Mesendoderm (in vitro differentiated cells): ENCODE results near the gene CXCL13.
"Not testable (repeated sequence)": the region's sequence is repeated elsewhere in the genome, so short reads cannot be mapped to it uniquely, and the experiment has no call there.

ENCODE experiments used
- DNase-seq: peaks from one replicate; pipeline ENCODE4 v3.0.0; 2013
- H2AK5ac ChIP-seq: 2 replicates; pipeline ENCODE4 v1.6.1; 2013; ENCODE audit warnings: low read length, inconsistent platforms
- H2BK120ac ChIP-seq: 2 replicates; pipeline ENCODE4 v1.6.1; 2013; ENCODE audit warnings: low read depth, mild to moderate bottlenecking, low read length, moderate library complexity, mixed read lengths
- H2BK15ac ChIP-seq: replicated peaks from 2 replicates; pipeline ENCODE4 v1.6.1; 2013; ENCODE audit warnings: low read depth, mild to moderate bottlenecking, moderate library complexity
- H2BK5ac ChIP-seq: 2 replicates; pipeline ENCODE4 v1.6.1; 2013; ENCODE audit warnings: low read length, inconsistent platforms
- H3K18ac ChIP-seq: 2 replicates; pipeline ENCODE4 v1.6.1; 2013; ENCODE audit warnings: mild to moderate bottlenecking, low read length, mixed read lengths
- H3K23ac ChIP-seq: one replicate; pipeline ENCODE4 v1.6.1; 2013; ENCODE audit warnings: low read length
- H3K27ac ChIP-seq: 2 replicates; pipeline ENCODE4 v1.5.1; 2013; ENCODE audit warnings: low read depth, mild to moderate bottlenecking, inconsistent platforms, low read length, moderate library complexity
- H3K27me3 ChIP-seq: 2 replicates; pipeline ENCODE4 v1.6.1; 2013; ENCODE audit warnings: low read length, control low read depth, mild to moderate bottlenecking, inconsistent platforms; ENCODE audit not compliant: insufficient read depth, poor library complexity
- H3K36me3 ChIP-seq: 2 replicates; pipeline ENCODE4 v1.6.1; 2013; ENCODE audit warnings: low read length, inconsistent platforms; ENCODE audit not compliant: control insufficient read depth, insufficient read depth
- H3K4ac ChIP-seq: one replicate; pipeline ENCODE4 v1.6.1; 2013; ENCODE audit warnings: low read depth, mild to moderate bottlenecking, low read length, moderate library complexity
- H3K4me1 ChIP-seq: 2 replicates; pipeline ENCODE4 v1.6.1; 2013; ENCODE audit warnings: low read depth, low read length, inconsistent platforms; ENCODE audit not compliant: control insufficient read depth
- H3K4me2 ChIP-seq: 2 replicates; pipeline ENCODE4 v1.6.1; 2013; ENCODE audit warnings: low read length
- H3K4me3 ChIP-seq: 2 replicates; pipeline ENCODE4 v1.5.1; 2013; ENCODE audit warnings: mild to moderate bottlenecking, low read length
- H3K56ac ChIP-seq: one replicate; pipeline ENCODE4 v1.6.1; 2013; ENCODE audit warnings: low read length
- H3K79me1 ChIP-seq: 2 replicates; pipeline ENCODE4 v1.6.1; 2013; ENCODE audit warnings: low read length, inconsistent platforms
- H3K79me2 ChIP-seq: 2 replicates; pipeline ENCODE4 v1.6.1; 2013; ENCODE audit warnings: mild to moderate bottlenecking, low read length; ENCODE audit not compliant: control insufficient read depth, insufficient read depth
- H3K9ac ChIP-seq: 2 replicates; pipeline ENCODE4 v1.6.1; 2013; ENCODE audit warnings: low read length, inconsistent platforms
- H4K5ac ChIP-seq: one replicate; pipeline ENCODE4 v1.6.1; 2013; ENCODE audit warnings: low read length
- H4K8ac ChIP-seq: one replicate; pipeline ENCODE4 v1.6.1; 2013; ENCODE audit warnings: low read depth, mild to moderate bottlenecking, control low read depth, low read length, moderate library complexity
- WGBS: extraction: QIAGEN DNeasy Blood & Tissue Kit; methylation state at CpG from one replicate; pipeline ENCODE4 v1.1.7; 2013; ENCODE audit warnings: low lambda C conversion rate, missing lambda C conversion rate; ENCODE audit not compliant: insufficient coverage; ENCODE audit errors: extremely low coverage; 5-methylcytosine and 5-hydroxymethylcytosine counted together

Gene CXCL13

DNA sequence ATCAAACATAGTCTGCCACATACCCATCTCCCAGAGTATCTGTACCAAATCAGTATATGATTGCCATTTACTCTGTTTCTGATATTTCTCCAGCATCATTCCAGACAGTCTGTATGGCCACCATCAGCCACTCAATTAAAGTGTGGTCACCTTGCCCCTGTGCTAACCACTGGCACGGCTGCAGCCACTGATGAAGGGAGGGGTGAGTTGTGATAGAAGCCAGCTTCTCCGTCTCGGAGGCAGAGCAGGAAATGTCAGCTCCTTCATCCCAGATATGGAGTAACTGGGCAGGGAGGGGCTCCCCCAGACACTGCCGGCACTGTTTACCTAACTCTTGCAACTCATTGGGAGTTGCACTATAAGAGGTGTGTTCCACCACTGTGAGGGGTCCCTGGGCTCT, 30.3 kb downstream of the CXCL13 start:
- H2BK5ac ChIP-seq = no peak overlapping the region
- no peak overlapping the region for H3K27ac ChIP-seq
- no peak overlapping the region for H3K18ac ChIP-seq
- H3K27me3 ChIP-seq = no peaks in the 10 kb centered on the region
- H3K79me2 ChIP-seq = no peaks in the 10 kb centered on the region
- H2BK15ac ChIP-seq = no peak overlapping the region
- H3K23ac ChIP-seq = no peak overlapping the region
- H4K5ac ChIP-seq = no peak overlapping the region
- no peak overlapping the region for H2AK5ac ChIP-seq
- no peaks in the 10 kb centered on the region for H3K36me3 ChIP-seq
- H3K56ac ChIP-seq = no peak overlapping the region
- H3K4me1 ChIP-seq = no peaks in the 10 kb centered on the region
- no peak overlapping the region for H4K8ac ChIP-seq
- no peak overlapping the region for H3K4me2 ChIP-seq
- no peaks in the 10 kb centered on the region for H3K79me1 ChIP-seq
- DNase-seq = no peak
- H3K4ac ChIP-seq = no peak overlapping the region
- no CpG with 5 or more reads among the region's 4 CpGs for WGBS
- no peak overlapping the region for H3K4me3 ChIP-seq
- H3K9ac ChIP-seq = no peak overlapping the region
- no peak overlapping the region for H2BK120ac ChIP-seq

DNA sequence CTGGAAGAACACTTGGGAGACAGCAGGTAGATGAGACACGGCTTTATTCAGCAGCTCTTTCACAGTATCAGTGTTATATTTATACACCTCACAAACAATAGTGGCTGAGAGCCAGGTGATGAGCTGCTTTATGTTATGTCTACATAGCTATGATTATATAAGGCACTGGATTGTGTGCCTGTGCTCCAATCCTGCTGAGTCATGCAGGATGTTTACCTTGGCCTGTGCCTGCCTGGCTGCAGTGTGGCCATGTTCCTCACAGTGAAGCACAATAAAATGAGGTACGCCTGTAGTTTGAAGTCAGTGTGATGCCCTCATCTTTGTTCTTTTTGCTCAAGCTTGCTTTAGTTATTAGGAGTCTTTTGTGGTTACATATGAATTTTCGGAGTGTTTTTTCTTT, 31.3 kb downstream of the CXCL13 start:
- no peaks in the 10 kb centered on the region for H3K27me3 ChIP-seq
- H3K9ac ChIP-seq = no peak overlapping the region
- no peak overlapping the region for H3K23ac ChIP-seq
- H2BK120ac ChIP-seq = no peak overlapping the region
- no peak overlapping the region for H4K5ac ChIP-seq
- no peak overlapping the region for H3K4me3 ChIP-seq
- H2BK5ac ChIP-seq = no peak overlapping the region
- no peak overlapping the region for H3K56ac ChIP-seq
- no peaks in the 10 kb centered on the region for H3K36me3 ChIP-seq
- H3K27ac ChIP-seq = no peak overlapping the region
- no peak overlapping the region for H2AK5ac ChIP-seq
- WGBS = no CpG with 5 or more reads among the region's 3 CpGs
- no peak overlapping the region for H4K8ac ChIP-seq
- DNase-seq = peak; percentile 16
- H3K4me2 ChIP-seq = no peak overlapping the region
- H3K18ac ChIP-seq = no peak overlapping the region
- H2BK15ac ChIP-seq = no peak overlapping the region
- H3K79me2 ChIP-seq = no peaks in the 10 kb centered on the region
- H3K4ac ChIP-seq = no peak overlapping the region
- no peaks in the 10 kb centered on the region for H3K4me1 ChIP-seq
- no peaks in the 10 kb centered on the region for H3K79me1 ChIP-seq

DNA sequence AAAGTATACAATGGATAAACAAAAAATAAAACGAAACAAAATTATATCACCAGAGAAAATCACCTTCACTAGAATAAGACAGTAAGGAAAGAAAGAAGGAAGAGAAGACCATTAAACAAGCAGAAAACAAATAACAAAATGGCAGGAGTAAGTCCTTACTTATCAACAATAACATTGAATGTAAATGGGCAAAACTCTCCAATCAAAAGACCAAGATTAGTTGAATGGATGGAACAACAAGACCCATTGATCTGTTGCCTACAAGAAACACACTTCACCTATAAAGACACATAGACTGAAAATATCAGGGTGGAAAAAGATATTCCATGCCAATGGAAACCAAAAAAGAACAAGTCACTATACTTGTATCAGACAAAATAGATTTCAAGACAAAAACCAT, 38.4 kb downstream of the CXCL13 start:
- H3K56ac ChIP-seq, H3K27ac ChIP-seq, H3K4me2 ChIP-seq, H3K4me1 ChIP-seq, H3K23ac ChIP-seq, H4K8ac ChIP-seq, H3K4ac ChIP-seq, H3K36me3 ChIP-seq, H2AK5ac ChIP-seq, DNase-seq, H2BK120ac ChIP-seq, H3K4me3 ChIP-seq, H3K27me3 ChIP-seq, H2BK5ac ChIP-seq, H3K9ac ChIP-seq, H3K79me1 ChIP-seq, H2BK15ac ChIP-seq, H4K5ac ChIP-seq, H3K18ac ChIP-seq, H3K79me2 ChIP-seq: not testable (repeated sequence)
- WGBS = no CpG with 5 or more reads among the region's 1 CpG

DNA sequence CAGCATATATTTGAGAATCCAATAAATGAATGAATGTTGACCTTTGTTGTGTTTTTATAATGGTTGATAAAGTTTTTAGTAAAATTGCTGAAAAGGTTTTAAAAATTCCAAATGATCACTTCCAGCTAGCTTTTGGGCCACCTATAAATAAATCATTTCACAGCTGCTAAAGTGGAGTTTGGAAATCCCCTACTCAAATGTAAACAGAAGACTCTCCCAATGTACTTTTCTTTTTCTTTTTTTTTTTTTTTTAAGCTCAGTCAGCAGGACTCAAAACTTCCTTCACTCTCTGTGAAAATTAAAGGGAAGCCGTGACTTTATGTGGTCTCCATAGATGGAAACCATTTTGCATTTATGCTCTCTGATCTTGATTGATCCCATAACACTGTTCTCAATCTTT, 45.2 kb downstream of the CXCL13 start:
- no peak overlapping the region for H3K9ac ChIP-seq
- no peak overlapping the region for H4K8ac ChIP-seq
- H4K5ac ChIP-seq = no peak overlapping the region
- H3K4me1 ChIP-seq = no peaks in the 10 kb centered on the region
- H3K27me3 ChIP-seq = no peaks in the 10 kb centered on the region
- H3K36me3 ChIP-seq = no peaks in the 10 kb centered on the region
- no peak overlapping the region for H3K4ac ChIP-seq
- no peak overlapping the region for H2BK120ac ChIP-seq
- no peak overlapping the region for H3K56ac ChIP-seq
- WGBS = no CpG with 5 or more reads among the region's 1 CpG
- H3K4me3 ChIP-seq = no peak overlapping the region
- H2AK5ac ChIP-seq = no peak overlapping the region
- no peak overlapping the region for H2BK5ac ChIP-seq
- no peak overlapping the region for H3K23ac ChIP-seq
- no peak overlapping the region for H3K4me2 ChIP-seq
- no peak for DNase-seq
- no peak overlapping the region for H3K27ac ChIP-seq
- H3K79me2 ChIP-seq = no peaks in the 10 kb centered on the region
- no peak overlapping the region for H2BK15ac ChIP-seq
- H3K79me1 ChIP-seq = no peaks in the 10 kb centered on the region
- no peak overlapping the region for H3K18ac ChIP-seq

DNA sequence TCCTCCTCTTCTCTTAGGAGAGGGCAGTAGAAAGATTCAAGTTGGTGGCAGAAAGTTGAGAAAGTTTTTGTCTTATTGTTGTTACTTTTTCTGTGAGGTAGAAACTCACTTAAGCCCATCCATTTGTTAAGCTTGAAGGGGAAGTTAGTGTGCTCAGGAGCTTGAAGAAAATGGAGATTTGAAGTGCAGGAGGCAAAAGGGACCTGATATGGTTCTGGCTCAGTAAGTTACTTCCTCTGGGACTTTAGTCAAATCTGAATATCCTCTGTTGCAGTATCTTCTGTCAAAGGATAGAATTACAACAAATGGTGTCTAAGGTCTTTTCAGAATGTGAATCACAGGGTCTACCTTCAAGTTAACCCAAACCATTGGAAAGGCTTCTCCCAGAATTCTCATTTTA, 46.2 kb downstream of the CXCL13 start:
- Histone ChIP-seq H2BK5ac (no peak overlapping the region), H3K27me3 (no peaks in the 10 kb centered on the region), H3K27ac (no peak overlapping the region), H3K4me3 (no peak overlapping the region), H2BK120ac (no peak overlapping the region), H3K4me2 (no peak overlapping the region), H3K79me2 (no peaks in the 10 kb centered on the region), H3K4me1 (no peaks in the 10 kb centered on the region), H3K36me3 (no peaks in the 10 kb centered on the region), H2BK15ac (no peak overlapping the region), H3K79me1 (no peaks in the 10 kb centered on the region), H3K4ac (no peak overlapping the region), H3K23ac (no peak overlapping the region), H3K18ac (no peak overlapping the region), H4K5ac (no peak overlapping the region), H4K8ac (no peak overlapping the region), H2AK5ac (no peak overlapping the region), H3K9ac (no peak overlapping the region), H3K56ac (no peak overlapping the region)
- no peak for DNase-seq

DNA sequence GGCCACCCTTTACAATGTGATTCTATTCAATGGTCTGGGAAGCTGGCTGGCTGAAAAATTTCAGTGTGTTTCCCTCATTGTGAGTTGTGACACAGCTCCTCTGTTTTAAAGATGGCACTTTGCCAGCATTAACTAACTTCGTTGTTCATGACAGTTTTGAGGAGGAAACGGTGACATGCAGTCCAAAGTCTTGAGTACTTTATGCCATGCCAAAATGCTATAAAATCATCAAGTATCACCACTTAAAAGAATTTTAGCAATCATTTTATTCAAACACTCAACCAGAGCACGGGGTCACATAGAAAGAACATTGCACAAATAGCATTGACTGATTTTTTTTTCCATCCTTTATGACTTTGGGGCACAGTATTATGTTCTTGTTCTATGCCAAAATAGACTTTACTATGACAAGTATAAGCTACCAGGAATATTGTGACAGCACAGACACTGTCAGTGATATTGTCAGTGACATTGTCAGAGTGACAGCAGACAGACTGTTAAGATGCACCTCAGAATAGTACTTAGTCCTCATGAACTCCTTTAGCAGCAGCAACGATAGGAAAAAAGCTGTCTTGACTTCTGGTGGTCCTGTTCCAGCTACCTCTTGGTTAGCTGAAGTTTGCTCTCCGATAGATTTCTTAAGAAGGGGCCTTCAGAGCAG, 46.7 kb downstream of the CXCL13 start:
- DNase-seq = no peak
- H4K5ac ChIP-seq = no peak overlapping the region
- H3K4ac ChIP-seq = no peak overlapping the region
- H2BK15ac ChIP-seq = no peak overlapping the region
- no CpG with 5 or more reads among the region's 5 CpGs for WGBS
- no peaks in the 10 kb centered on the region for H3K79me2 ChIP-seq
- no peak overlapping the region for H2BK120ac ChIP-seq
- no peak overlapping the region for H3K18ac ChIP-seq
- no peak overlapping the region for H3K27ac ChIP-seq
- no peaks in the 10 kb centered on the region for H3K27me3 ChIP-seq
- no peak overlapping the region for H3K4me2 ChIP-seq
- no peak overlapping the region for H3K56ac ChIP-seq
- no peak overlapping the region for H3K23ac ChIP-seq
- H2AK5ac ChIP-seq = no peak overlapping the region
- no peak overlapping the region for H3K4me3 ChIP-seq
- no peak overlapping the region for H3K9ac ChIP-seq
- no peaks in the 10 kb centered on the region for H3K36me3 ChIP-seq
- H3K4me1 ChIP-seq = no peaks in the 10 kb centered on the region
- no peaks in the 10 kb centered on the region for H3K79me1 ChIP-seq
- H2BK5ac ChIP-seq = no peak overlapping the region
- no peak overlapping the region for H4K8ac ChIP-seq
